T-helper 1 cell treated with Interleukin-12 subunit alpha and Interleukin-12 subunit beta and Interleukin-4 antibody, amounts not matched to agents 30 ng/mL and 1 ng/mL, for 36 hours (primary cell): ENCODE results near the gene CAMK1. TPM values are rescaled to one million over a fixed set of nuclear protein-coding genes. Genes with fewer than 3 reads are reported as not detected.

Experiments
- intact Hi-C: fragments of 100-400 bp; cut with micrococcal nuclease; formaldehyde crosslinking; loops from one replicate; pipeline ENCODE4 v1.15.1; 2024
- total RNA-seq: library from RNA; stranded (reverse); gene quantifications from 2 replicates; pipeline ENCODE4 v1.2.3, GENCODE V29; 2022

CAMK1 gene
- total RNA-seq, 1 donor from 2014 or later = 22.6 TPM

- intact Hi-C loops = loop anchor here (1.0 to 2.0 kb wide), 5 partner anchors 16 to 528 kb away; partner anchors contain the start of genes BRK1, RPUSD3 and SEC13
These were observed 23.5 kb upstream of the CAMK1 start for GRCh38 chr3:9793161-9793781.

- intact Hi-C loops = loop anchor here (1.0 to 2.0 kb wide), 19 partner anchors 12 to 529 kb away; partner anchors contain the start of genes BRK1, BRPF1, CRELD1 and EMC3
These were observed 22.8 kb upstream of the CAMK1 start, which contains the start of the genes ARPC4 and TADA3 for GRCh38 chr3:9792405-9793160. Gene ARPC4, plus strand, starts transcription at chr3:9793082. Its CDS starts 40 bp downstream, at chr3:9793122. Gene TADA3, minus strand, starts transcription at chr3:9792473. Its CDS starts 1,007 bp downstream, at chr3:9791466.

- intact Hi-C loops = loop anchor here (1.0 to 2.0 kb wide), 15 partner anchors 12 to 456 kb away; partner anchors contain the start of genes BRPF1, CRELD1, EMC3 and FANCD2
These were observed 22.1 kb upstream of the CAMK1 start for GRCh38 chr3:9791790-9792404.

GRCh38 chr3:9791127-9791526 lies 21.4 kb upstream of the CAMK1 start:
- intact Hi-C loops = no loop called here

- intact Hi-C loops = no loop called here
These were observed 18.0 kb upstream of the CAMK1 start for GRCh38 chr3:9787714-9788113.

GRCh38 chr3:9786825-9787669 lies 17.3 kb upstream of the CAMK1 start:
- intact Hi-C loops = no loop called here

GRCh38 chr3:9786209-9786739 lies 16.5 kb upstream of the CAMK1 start:
- intact Hi-C loops = no loop called here

- intact Hi-C loops = no loop called here
These were observed 15.9 kb upstream of the CAMK1 start for GRCh38 chr3:9785602-9786001.

- intact Hi-C loops = no loop called here
These were observed 15.2 kb upstream of the CAMK1 start for GRCh38 chr3:9784965-9785364.

- intact Hi-C loops = no loop called here
These were observed 14.2 kb upstream of the CAMK1 start for GRCh38 chr3:9783954-9784353.

- intact Hi-C loops = no loop called here
These were observed 13.0 kb upstream of the CAMK1 start for GRCh38 chr3:9782770-9783169.

- intact Hi-C loops = no loop called here
These were observed 12.3 kb upstream of the CAMK1 start for GRCh38 chr3:9781978-9782603.

GRCh38 chr3:9781551-9781950 lies 11.8 kb upstream of the CAMK1 start:
- intact Hi-C loops = no loop called here

- intact Hi-C loops = loop anchor here (1.0 kb wide), 1 partner anchor 11 kb away; the partner anchor contains the start of gene TADA3
These were observed 11.2 kb upstream of the CAMK1 start for GRCh38 chr3:9780910-9781309.

GRCh38 chr3:9780458-9780812 lies 10.7 kb upstream of the CAMK1 start:
- intact Hi-C loops = loop anchor here (1.0 kb wide), 1 partner anchor 12 kb away; the partner anchor contains the start of gene TADA3

- intact Hi-C loops = loop anchor here (1.0 kb wide), 2 partner anchors 10 to 12 kb away; partner anchors contain the start of gene TADA3
These were observed 10.1 kb upstream of the CAMK1 start for GRCh38 chr3:9779721-9780457.

GRCh38 chr3:9779075-9779593 lies 9.4 kb upstream of the CAMK1 start:
- intact Hi-C loops = loop anchor here (1.0 kb wide), 1 partner anchor 9 kb away; no protein-coding TSS in a partner anchor

- intact Hi-C loops = loop anchor here (1.0 kb wide), 1 partner anchor 8 kb away; no protein-coding TSS in a partner anchor
These were observed 8.7 kb upstream of the CAMK1 start for GRCh38 chr3:9778143-9779074.
